Stimulated activated CD8-positive, alpha-beta memory T cell treated with anti-CD3 and anti-CD28 coated beads, Interleukin-7, amount 100 ng/mL, for 4 hours (primary cell): Measurements from ENCODE around the gene FCGR3B.
"Not testable (repeated sequence)": the region's sequence is repeated elsewhere in the genome, so short reads cannot be mapped to it uniquely, and the experiment has no call there.

Experiments
- DNase-seq, 2 donors: peaks; one replicate each; pipeline ENCODE4 v3.0.0-alpha.2; 2020; ENCODE audit warnings: low read depth in 2 of 2

The FCGR3B gene

GRCh38 chr1:161638251-161638993, 7.4 kb upstream of the FCGR3B start:
- not testable (repeated sequence) for DNase-seq

- DNase-seq = not testable (repeated sequence)
These were observed 6.0 kb upstream of the FCGR3B start for GRCh38 chr1:161636976-161637375.

GRCh38 chr1:161636189-161636782, 5.3 kb upstream of the FCGR3B start:
- DNase-seq = not testable (repeated sequence)

GRCh38 chr1:161634993-161635392, 4.0 kb upstream of the FCGR3B start:
- not testable (repeated sequence) for DNase-seq

GRCh38 chr1:161630128-161630742, 741 bp downstream of the FCGR3B start:
- not testable (repeated sequence) for DNase-seq

- not testable (repeated sequence) for DNase-seq
These were observed 4.4 kb downstream of the FCGR3B start for GRCh38 chr1:161626445-161627146.

- not testable (repeated sequence) for DNase-seq
These were observed 6.4 kb downstream of the FCGR3B start for GRCh38 chr1:161624605-161625004.

- DNase-seq = not testable (repeated sequence)
These were observed 7.5 kb downstream of the FCGR3B start for GRCh38 chr1:161623401-161624051.

GRCh38 chr1:161622054-161622453, 8.9 kb downstream of the FCGR3B start:
- not testable (repeated sequence) for DNase-seq

GRCh38 chr1:161621181-161622000, 9.6 kb downstream of the FCGR3B start:
- peak; percentile 43 to 75 for DNase-seq

- not testable (repeated sequence) for DNase-seq
These were observed 10.6 kb downstream of the FCGR3B start for GRCh38 chr1:161620399-161620798.

- DNase-seq = not testable (repeated sequence)
These were observed 12.5 kb downstream of the FCGR3B start for GRCh38 chr1:161618517-161618916.

GRCh38 chr1:161616417-161616816, 14.6 kb downstream of the FCGR3B start:
- DNase-seq = not testable (repeated sequence)

- DNase-seq = not testable (repeated sequence)
These were observed 17.8 kb downstream of the FCGR3B start for GRCh38 chr1:161613142-161613514.

- peak; percentile 79 to 89 for DNase-seq
These were observed 18.4 kb downstream of the FCGR3B start for GRCh38 chr1:161612322-161613141.

- not testable (repeated sequence) for DNase-seq
These were observed 19.1 kb downstream of the FCGR3B start for GRCh38 chr1:161611866-161612321.

GRCh38 chr1:161610198-161610597, 20.8 kb downstream of the FCGR3B start:
- DNase-seq = not testable (repeated sequence)

- DNase-seq = not testable (repeated sequence)
These were observed 24.2 kb downstream of the FCGR3B start for GRCh38 chr1:161606541-161607336.
